Measurements from ENCODE around the gene GPD1. TPM values are rescaled to one million over a fixed set of nuclear protein-coding genes. Genes with fewer than 3 reads are reported as not detected.

GPD1 gene
- total RNA-seq, 1 donor: not detected

DNA sequence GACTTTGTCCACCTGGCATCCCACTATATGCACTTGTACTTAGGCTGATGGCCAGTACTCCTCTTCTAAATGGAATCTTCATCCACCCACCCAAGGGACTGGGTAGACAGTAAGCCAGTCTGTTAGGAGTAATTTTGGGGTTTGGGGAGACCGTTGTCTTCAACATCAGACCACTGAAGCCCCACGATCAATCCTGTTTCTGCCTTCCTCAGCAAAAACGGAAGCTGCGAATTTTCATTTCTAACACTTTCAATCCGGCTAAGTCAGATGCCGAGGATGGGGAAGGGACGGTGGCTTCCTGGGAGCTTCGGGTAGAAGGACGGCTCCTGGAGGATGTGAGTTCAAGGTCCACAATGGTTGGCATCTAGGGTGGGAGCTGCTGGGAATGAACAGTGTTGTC lies 16.7 kb upstream of the GPD1 start:
- no peak overlapping the region for H3K4me3 ChIP-seq (ENCODE audit: low read depth, low read length)
- no peak for DNase-seq (ENCODE audit: low read depth)
- TF ChIP-seq, protein P1, sequence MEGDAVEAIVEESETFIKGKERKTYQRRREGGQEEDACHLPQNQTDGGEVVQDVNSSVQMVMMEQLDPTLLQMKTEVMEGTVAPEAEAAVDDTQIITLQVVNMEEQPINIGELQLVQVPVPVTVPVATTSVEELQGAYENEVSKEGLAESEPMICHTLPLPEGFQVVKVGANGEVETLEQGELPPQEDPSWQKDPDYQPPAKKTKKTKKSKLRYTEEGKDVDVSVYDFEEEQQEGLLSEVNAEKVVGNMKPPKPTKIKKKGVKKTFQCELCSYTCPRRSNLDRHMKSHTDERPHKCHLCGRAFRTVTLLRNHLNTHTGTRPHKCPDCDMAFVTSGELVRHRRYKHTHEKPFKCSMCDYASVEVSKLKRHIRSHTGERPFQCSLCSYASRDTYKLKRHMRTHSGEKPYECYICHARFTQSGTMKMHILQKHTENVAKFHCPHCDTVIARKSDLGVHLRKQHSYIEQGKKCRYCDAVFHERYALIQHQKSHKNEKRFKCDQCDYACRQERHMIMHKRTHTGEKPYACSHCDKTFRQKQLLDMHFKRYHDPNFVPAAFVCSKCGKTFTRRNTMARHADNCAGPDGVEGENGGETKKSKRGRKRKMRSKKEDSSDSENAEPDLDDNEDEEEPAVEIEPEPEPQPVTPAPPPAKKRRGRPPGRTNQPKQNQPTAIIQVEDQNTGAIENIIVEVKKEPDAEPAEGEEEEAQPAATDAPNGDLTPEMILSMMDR (IDR thresholded peaks at IDR 0.05; ENCODE audit: insufficient read depth, low read depth, low read length): no peak

DNA sequence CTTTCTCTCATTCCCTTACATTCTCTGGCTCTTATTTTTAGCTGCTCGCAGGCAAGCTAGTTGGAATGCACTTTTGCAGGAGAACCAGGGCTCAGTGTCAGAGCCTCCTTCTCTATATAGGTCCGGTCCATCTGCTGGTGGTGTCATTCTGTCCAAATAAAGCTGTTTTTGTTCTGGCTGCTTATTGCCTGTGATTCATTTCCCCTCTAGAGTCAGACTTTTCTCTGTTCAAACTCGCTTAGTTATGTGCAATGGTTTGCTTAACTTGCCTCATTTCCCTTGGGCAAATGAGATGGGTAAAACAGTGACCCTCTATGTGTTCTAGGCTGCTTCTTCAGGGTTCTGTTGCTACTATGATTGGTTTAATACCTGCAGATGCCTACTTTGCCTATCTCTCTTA lies 15.8 kb upstream of the GPD1 start:
- no peak for DNase-seq (ENCODE audit: low read depth)
- TF ChIP-seq, protein P1 (IDR thresholded peaks at IDR 0.05; ENCODE audit: insufficient read depth, low read depth, low read length): no peak
- H3K4me3 ChIP-seq (ENCODE audit: low read depth, low read length): no peak overlapping the region

DNA sequence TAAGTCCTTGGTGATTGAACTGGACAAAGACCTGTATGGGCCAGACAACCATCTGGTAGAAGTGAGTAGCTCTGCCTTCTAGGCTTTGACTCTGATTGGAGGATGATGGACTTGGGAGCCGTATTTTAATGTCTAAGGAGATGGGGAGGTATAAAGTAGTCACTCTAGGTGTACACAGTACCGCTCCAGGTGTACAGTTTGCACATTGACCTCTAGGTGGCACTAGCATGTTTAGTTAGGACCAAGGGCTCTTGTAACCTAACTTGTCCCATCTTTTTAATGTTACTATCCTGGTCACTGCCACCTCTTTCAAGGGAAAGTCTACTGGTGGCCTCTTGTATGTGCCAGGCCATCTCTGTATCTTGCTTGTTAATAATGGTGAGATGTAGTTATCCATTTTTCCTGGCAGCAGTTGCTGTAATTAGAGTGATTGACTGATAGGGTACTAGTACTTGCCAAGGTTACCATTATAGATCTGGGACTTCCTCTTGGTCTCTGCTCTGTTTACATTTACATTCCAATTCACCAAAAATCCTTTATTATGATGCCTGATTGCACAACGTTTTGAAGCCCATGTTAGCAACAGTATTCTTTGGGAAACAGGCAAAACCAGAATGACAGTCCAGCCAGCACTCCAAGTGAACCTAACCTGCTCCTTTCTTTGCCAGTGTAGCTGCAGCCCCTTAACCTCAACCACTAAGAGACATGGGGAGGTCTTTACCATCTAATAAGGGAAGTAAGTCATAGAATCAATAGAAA lies 15.1 kb upstream of the GPD1 start:
- H3K4me3 ChIP-seq (ENCODE audit: low read depth, low read length): no peak overlapping the region
- TF ChIP-seq, protein P1 (IDR thresholded peaks at IDR 0.05; ENCODE audit: insufficient read depth, low read depth, low read length): peak; percentile 85
- DNase-seq (ENCODE audit: low read depth): peak; percentile 47

DNA sequence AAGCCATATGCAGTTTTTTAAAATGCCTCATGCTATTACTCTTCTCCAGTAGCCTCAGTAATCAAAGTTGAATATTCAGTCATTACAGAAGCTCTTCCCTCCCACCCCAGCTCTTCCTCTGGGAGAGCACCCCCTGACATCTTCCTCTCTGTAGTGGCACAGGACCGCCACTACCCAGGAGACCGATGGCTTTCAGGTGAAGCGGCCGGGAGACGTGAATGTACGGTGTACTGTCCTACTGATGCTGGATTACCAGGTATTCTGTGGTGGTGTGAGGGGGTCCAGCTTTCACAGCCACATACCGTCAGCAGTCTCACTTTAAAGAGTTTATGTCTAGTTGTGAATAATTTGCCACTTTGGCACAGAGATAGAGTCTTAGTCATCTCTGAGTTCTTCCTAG lies 14.1 kb upstream of the GPD1 start:
- TF ChIP-seq, protein P1 (IDR thresholded peaks at IDR 0.05; ENCODE audit: insufficient read depth, low read depth, low read length): no peak

DNA sequence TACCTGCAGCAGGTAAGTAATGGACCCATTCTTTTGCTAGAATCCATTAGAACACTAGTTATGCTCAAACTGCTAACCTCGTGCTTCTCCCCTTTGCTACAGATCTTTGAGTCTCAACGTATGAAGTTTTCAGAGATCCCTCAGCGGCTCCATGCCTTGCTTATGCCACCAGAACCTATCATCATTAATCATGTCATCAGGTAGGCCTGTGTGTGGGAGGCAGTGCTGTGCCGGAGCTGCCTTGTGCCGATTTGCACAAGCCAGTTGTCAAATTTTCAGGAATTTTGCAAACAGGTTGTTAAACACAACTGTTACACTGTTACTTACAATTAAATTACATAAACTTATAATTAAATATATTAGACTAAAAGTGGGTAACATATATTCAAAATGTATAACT lies 13.4 kb upstream of the GPD1 start:
- DNase-seq (ENCODE audit: low read depth): no peak
- TF ChIP-seq, protein P1 (IDR thresholded peaks at IDR 0.05; ENCODE audit: insufficient read depth, low read depth, low read length): no peak
- no peak overlapping the region for H3K4me3 ChIP-seq (ENCODE audit: low read depth, low read length)

More for the DNA sequence above, 14.1 kb upstream of the GPD1 start:
- no peak for DNase-seq (ENCODE audit: low read depth)
- H3K4me3 ChIP-seq (ENCODE audit: low read depth, low read length): no peak overlapping the region

DNA sequence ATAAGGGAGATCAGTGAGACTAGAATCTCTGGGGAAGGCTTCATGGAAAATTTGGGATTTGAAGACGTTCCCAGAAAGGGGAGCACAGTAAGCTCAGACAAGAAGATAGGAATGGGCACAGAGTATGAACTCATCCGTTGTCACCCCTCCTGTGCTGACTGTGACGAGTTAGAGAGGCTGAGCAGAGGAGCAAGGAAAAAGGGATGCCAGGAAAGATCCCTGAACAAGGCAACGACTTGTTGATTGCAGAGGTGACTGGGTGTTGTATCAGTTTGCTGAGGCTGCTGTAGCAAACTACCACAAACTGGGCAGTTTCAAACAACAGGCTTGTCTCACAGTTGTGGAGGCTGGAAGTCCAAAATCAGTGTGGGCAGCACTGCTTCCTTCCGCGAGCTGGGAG lies 5.9 kb upstream of the GPD1 start:
- no peak overlapping the region for H3K4me3 ChIP-seq (ENCODE audit: low read depth, low read length)
- TF ChIP-seq, protein P1 (IDR thresholded peaks at IDR 0.05; ENCODE audit: insufficient read depth, low read depth, low read length): no peak
- no peak for DNase-seq (ENCODE audit: low read depth)

Measured in fibroblast of villous mesenchyme (primary cell).